ENCODE data around the gene GABRB3.

GABRB3 gene

GRCh38 chr15:26624128-26624527 is 148.7 kb downstream of the GABRB3 start:
- no peak for DNase-seq

GRCh38 chr15:26623071-26623470 is 149.8 kb downstream of the GABRB3 start:
- DNase-seq: no peak

GRCh38 chr15:26621816-26622215 is 151.1 kb downstream of the GABRB3 start:
- no peak for DNase-seq

DNA sequence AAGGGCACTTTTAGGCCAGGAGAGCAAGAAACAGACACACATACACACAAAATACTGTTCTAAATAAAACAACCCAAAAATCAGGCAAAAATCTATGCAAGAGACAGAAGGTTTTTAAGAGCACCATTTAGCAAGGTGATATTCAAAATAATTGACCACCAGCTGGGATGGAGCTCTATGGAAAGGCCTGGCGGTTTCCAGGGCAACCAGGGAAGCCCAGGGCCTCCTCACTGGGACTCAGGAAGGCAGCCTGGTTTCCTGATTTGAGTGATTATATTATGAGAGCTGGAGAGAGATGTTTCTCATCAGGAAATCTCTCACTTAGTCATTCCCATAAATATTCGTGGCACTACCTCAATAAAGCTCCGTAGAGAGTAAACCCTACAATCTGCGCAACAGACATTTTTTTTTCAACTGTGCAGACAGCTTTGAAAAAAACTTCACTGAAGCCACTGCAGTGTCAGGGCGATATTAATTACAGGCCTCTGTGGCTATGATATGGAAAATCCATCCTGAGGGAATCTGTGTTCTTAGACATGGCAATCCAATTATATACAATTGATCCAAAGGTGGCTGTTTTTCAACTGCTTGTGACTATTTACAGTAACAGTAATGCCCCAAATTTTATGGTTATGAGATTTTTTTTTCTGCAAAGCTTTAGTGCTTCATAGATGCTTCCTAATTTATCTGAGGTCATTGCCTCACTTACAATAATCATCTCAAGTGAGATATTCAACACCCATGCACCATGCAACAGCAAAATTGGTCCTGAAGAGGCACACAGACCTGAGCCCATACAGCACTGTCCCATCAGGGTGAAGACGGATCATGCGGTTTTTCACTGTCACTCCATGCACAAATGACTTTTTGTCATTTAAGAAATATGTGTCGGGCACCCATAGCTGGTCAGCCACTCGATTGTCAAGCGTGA is 152.1 kb downstream of the GABRB3 start:
- no peak for DNase-seq

DNA sequence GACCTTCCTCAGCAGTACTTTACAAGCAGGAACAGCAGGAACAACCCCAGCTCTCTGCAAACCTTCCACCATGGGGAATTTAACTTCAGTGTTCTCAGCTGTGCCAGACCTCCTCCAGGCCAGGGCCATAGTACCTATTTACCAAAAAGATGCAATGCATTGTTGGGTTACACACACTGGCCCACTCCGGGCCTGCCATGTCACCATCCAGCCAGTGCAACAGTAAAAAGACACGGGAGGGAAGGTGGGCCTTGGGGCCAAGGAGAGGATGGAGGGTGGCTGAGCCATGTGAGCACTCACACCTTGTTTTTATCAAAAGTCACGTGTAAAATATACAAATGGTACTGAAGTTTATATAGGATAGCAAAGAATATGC is 157.0 kb downstream of the GABRB3 start:
- DNase-seq: no peak

DNA sequence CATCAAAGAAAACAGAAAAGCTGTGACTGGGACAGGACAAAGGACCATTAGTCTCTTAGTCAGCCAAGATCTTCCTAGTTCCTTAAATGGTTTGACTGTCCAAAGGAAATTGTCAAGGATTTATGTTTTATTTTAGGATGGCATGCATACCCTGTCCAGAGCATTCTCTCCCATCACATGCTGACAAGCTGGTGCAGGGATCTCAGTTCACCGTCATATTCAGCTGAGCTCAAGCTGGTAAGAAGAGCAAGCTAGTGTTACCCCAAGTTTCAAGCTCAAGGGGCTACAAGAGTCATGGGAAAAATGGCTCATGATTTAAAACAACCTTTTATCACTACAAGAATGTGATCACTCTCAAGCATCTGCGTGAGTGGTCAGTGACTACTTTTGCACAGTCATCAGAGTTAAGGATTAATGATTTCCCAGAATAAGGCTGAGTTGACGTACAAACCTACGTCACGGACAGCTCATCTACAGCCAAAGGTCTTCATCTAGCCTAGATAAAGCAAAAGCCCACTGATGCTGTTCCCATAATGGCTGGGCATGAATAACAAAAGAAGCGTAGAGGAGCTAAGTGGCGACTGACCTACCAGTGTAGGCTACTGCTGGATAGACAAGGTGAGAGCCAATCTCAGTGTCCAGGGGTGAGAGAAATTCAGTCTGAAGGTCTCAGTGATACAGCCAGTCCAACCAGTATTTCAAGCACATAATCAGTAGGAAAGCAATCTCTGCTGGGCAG is 157.5 kb downstream of the GABRB3 start:
- no peak for DNase-seq

DNA sequence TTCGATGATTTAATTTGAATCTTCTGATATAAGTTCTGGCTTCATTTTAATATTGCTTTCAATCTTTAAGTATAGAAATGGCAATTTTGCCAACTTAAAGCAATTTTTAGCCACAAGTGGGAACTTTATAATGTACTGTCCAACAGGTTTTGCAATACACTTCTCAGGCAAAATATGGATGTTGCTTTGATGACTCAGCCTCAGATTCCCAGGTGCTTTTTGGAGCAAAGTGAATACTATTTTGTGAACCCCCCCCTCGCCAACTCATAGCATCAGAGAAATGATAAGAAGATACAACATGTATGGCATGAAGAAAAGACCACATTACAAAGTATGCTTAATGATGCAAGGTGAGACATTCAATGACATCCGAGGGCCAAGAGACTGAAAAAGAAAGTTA is 158.1 kb downstream of the GABRB3 start:
- no peak for DNase-seq

DNA sequence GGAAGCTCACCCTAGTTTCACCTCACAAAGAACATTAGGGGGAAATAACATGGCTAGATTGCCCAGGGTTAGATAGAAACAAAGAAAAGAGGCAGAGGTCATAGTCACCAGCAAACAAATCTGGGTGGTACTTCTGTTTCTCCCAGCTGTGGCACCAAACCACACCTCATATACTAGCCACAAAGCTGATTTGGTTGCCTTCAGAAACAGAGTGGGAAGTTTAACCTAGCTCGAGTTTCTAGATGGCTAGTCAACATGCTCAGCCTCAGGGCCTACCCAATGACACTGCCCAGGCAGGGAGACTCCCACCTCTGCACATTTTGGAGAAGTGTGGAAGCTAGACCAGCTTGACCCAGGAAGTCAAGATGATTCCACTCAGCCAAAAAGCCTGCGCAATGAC is 174.2 kb downstream of the GABRB3 start:
- no peak for DNase-seq

DNA sequence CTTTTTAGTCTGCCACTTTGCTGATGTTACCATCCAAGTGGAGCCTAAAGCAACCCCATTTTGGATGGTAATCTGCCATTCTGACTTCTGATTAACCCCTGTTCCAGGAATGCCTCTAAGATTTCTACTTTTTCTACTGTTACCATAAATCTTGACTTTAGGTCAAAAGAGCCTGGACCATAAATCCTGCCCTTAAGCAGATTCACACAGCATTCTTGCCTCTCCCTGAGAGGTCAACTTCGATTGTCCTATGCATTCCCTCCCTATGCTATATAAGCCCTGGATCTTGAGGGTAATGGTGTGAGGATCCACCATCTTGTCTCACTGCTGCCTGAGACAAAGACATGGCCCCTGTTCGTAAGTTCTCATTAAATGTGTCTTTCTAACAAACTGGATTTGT is 177.3 kb downstream of the GABRB3 start:
- DNase-seq: no peak

GRCh38 chr15:26590676-26591075 is 182.2 kb downstream of the GABRB3 start:
- no peak for DNase-seq

DNA sequence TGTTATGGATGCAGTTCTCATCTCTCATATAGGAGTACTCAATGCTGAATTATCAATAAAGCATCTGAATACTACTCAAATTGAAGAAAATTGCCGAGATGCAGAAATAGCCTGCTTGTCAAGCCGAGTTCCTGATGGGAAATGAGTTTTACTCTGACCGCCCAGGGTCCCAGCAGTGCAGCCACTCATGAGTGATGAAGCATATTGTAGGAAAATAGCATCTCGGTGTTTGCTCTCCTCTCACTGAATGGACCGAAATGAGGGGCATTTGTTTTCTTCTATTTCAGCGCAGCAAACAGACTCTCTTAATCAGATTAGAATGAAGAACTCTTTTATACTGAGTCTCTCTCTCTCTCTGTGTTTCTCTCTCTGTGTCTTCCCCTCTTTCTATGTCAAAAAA is 190.0 kb downstream of the GABRB3 start:
- DNase-seq: no peak

GRCh38 chr15:26580943-26581342 is 191.9 kb downstream of the GABRB3 start:
- DNase-seq: no peak

DNA sequence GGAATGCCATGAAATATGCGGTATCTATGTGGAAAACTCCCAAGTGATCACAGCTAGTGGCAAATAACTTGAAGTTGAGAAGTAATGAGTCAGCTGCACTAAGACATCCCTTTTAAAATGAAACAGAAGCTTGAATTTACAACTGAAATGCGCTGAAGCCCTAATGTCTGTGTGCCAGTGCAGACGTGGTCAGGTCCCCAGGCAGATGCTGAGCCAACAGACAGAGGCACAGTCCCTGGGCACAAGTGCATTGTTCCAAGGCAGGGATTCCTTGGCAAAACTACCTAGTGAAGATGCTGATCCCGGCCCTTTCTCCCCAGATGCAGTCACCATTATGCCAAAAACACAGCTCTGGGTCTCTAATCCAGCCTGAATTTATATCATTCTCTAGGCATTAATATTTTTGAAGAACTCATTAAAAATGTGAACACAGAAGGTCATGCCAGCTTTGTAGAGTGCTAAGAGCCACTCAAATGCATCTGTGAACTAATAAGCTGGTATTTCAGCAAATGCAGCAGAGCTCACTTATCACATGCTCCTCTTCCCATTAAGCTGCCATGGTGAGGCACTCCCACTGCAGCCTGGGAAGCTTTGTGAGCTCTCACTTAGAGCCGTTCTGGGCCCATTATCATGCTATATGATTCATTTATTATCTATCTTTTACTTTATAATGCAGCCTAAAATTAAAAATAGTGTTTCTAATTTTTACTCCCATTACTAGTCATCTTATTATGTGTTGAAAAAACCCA is 200.1 kb downstream of the GABRB3 start:
- no peak for DNase-seq

DNA sequence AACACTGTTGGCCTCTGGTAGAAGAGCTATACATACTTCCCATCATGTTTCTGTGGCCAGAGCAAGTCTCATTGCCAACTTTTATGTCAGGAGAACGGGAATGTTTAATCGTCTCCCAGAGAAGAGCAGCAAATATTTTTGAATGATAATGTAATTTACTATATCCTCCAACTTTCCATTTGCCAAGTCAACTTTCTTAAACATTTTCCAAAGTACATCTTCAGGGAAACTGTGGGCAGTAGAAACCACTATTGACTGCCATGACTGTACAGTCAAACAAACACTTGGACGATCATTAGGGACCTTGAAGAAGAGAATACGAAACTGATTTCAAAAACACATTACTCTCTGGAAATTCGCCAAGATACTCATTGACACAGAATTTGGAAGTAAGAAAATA is 201.5 kb downstream of the GABRB3 start:
- no peak for DNase-seq

DNA sequence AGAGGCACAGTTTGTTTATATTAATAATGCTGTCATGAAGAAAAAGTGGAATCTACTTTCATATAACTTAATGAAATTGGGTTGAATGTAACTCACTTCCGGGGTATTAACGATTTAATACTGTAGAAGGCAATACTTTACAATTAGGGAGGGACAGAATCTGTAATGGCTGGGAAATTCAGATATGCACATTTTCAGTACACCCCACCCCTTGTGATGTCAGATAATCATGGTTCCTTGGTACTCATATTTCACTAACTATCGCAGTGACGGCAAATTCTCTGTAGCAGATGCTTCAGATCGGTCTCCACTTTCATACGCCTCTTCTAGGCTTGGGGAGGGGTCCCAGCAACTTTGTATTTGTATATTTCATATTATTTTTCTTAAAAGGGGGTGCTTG is 207.3 kb downstream of the GABRB3 start:
- DNase-seq: no peak

DNA sequence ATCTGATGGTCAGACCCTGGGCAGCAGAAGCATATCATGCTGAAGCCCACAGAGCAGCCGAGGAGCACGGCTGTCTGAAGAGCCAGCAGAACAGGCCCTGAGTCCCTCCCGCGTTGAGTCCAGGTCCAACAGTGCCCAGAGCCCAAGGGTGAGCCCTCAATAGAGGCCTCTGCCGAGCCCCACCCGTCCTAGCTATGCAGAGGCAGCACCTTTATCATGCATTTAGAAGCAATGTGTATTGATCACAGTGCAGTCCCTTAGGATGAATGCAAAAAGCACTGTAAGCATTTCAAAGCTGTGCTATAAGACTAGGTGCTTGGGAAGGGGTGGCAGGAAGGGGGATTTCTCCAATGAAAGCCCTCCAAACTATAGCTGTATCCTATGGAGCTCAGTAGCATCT is 208.5 kb downstream of the GABRB3 start:
- DNase-seq: no peak

- DNase-seq: no peak
These were observed 210.5 kb downstream of the GABRB3 start for GRCh38 chr15:26562336-26562735.

DNA sequence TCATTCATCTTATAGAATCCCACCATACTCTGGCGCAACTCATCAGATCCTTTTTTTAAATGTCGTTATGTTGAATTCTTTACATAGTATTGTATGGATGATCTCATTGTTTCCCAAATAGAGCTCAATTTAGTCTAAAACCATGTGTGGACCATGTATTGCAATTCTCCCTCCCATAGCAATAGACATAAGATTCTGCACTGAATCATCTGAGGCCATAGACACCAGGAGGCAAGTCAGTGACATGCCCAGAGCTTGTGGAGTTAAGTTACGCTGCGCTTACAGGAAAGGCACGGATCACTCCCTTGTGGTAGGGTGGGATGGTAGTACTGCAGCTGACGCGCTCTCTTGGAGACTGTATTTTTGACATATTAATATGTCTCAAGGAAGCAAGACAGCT is 211.0 kb downstream of the GABRB3 start:
- DNase-seq: no peak

DNA sequence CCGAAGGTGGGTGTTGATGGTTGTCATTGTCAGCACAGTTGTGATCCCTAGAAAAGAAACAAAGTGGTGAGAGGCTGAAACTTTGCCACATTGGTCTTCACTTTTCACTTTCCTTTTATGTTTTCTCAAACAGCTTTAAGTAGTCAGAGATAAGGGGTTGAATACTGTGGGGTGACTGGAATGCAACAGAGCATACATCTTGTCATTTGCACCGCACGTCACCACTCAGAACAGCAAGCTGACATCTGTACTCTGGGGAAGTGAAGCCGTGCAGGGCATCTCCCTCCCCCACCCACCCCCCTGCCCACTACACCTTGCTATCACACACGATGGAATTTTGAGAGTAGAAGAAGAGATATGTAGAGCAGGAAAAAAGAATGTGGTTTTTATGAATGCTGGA is 211.7 kb downstream of the GABRB3 start:
- DNase-seq: no peak

DNA sequence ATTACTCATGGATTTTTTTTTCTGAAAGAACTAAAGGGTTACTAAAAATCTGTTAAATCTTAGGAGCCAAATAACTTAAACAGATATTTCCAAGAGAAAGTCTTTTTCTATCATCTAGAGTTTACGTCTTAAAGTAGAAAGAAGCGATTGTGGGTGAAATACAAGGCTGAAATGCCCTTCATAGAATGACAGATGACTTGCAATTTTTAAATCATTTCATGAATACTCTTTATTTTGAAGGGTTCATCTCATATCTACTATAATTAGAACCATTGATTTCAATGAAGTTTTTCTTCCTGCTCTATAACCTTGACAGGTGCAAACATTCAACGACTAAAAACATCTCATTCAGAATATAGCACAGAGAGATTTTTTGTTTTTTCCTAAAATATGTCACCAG is 217.0 kb downstream of the GABRB3 start:
- no peak for DNase-seq

- DNase-seq: no peak
These were observed 221.4 kb downstream of the GABRB3 start for GRCh38 chr15:26551473-26551872.

- DNase-seq: no peak
These were observed 222.0 kb downstream of the GABRB3 start for GRCh38 chr15:26550880-26551279.

DNA sequence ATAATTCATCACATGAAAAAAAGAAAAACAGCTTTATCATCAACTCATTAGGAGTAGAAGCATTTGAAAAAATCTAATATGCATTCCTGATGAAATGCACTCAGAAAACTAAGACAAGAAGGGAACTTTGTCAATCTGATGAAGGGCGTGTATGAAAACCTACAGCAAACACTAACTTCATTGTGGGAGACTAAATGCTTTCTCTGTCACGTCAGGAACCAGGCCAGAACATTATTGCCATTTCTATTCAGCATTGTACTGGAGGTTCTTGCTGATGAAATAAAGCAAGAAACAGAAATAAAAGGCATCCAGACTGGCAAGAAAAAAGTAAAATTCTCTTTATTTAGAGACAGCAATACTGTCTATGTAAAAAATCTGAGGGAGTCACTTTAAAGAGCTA is 235.2 kb downstream of the GABRB3 start:
- no peak for DNase-seq

GRCh38 chr15:26531489-26531888 is 241.4 kb downstream of the GABRB3 start:
- DNase-seq: no peak

Data from bone marrow (tissue), 2 donors.